Endometrium (tissue), 2 donors: ENCODE results near the gene CDRT4.
A peak's percentile ranks its signal among the peaks of the same experiment; 100 is the strongest.

Source experiments
- FAIRE-seq: peaks from 2 replicates; lab custom pipeline; 2012; peaks lifted over from hg19 to GRCh38; lab: Jason Lieb, UNC
- donor health status: control.
- donor health status: control.

Gene CDRT4

DNA sequence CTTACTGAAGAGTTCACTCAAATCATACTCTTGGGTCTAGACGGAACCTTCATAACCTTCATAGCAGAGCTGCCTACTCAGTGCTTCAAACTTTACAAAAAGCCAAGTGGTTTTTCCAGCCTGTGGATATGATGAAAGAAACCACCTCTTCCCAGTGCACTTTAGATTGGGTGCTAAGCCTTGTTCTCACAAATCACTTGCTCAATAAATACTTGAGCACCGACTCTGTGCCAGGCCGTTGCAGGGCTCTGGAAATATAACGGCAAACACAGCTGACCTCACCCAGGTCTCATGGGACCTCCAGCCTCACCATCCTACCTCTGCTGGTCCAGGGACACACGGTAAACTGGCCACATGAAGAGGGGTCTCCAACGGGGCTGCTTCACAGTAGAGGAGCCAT is 35.7 kb downstream of the CDRT4 start:
- no peak for FAIRE-seq

DNA sequence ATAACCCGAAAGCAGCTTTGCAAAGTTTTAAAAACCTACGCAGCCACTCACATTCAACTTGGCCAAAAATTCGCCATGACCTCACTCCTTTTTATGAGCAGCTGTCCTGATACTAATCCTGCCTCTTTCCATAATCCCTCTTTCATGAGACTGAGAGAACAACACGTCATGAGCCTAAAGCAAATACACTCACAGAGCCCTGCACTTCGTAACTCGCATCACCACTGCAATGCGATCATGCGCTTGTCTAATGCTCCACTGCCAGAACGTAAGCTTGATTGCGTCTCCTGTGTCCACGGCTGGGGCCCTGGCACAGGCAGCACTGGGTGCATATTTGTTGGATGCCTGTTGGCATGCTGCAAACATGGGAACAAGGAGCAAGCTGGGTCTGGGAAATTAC is 36.2 kb downstream of the CDRT4 start:
- no peak for FAIRE-seq

DNA sequence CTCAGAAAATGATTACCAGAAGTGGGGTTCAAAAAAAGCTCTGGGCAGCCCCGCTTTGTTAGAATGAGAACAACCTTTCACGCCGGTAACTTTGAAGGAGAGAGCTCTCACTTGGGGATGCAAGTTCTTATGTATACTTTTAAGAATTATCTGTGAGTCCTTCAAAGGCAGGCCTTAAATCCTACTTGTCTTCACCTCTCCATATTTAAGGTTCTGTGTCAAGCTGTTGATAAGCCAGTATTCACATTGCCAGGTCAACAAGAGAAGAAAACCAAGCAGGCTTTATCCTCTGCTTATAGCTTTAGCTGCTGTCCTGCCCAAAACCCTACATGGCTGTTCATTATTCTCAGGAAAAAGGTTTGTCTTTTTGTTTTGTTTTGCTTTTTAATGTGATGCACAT is 42.9 kb downstream of the CDRT4 start:
- FAIRE-seq = no peak

DNA sequence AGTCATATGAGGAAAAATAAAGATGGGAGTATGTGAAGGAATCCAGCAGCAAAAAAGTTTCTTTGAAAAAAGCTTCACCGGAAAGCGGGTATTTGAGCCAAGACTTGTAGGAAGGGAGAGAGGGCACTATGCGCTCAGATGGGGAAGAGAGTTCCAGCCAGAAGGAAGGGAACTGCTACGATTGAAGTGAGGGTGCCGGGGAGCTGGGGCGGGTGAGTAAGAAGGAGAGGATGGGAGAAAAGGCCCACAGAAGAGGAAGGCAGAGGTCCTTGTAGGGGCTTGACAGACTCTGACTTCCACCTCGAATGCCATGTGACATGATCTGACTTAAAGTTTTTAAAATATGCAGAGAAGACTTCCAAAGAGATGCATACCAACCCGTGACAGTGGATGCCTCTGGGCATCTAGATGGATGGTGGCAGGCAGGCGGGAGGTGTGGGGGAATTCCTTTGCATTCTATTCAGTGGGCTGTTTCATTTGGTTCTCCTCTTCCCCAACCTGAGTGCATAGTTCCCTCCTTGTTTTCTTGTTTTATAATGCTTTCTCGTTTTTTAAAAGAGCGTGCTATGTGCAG is 44.9 kb downstream of the CDRT4 start:
- no peak for FAIRE-seq

DNA sequence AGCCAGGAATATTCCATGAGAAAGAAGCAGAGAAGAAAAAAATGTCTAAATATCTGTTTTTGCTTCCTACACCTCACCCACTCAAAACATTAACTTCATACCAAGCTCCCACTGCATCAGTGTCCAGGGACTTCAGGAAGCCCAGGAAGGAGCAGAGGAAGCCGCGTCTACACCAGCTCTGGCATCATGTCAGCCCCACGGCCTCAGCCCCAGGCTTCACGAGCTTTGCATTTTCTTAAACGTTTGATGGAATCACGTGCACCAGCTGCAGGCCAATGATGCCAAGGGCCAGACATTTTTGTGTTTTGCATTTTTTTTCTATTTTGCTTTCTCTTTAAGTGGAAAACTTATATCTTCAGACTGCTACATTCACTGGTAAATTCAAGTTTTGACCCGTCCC is 48.6 kb downstream of the CDRT4 start:
- no peak for FAIRE-seq

DNA sequence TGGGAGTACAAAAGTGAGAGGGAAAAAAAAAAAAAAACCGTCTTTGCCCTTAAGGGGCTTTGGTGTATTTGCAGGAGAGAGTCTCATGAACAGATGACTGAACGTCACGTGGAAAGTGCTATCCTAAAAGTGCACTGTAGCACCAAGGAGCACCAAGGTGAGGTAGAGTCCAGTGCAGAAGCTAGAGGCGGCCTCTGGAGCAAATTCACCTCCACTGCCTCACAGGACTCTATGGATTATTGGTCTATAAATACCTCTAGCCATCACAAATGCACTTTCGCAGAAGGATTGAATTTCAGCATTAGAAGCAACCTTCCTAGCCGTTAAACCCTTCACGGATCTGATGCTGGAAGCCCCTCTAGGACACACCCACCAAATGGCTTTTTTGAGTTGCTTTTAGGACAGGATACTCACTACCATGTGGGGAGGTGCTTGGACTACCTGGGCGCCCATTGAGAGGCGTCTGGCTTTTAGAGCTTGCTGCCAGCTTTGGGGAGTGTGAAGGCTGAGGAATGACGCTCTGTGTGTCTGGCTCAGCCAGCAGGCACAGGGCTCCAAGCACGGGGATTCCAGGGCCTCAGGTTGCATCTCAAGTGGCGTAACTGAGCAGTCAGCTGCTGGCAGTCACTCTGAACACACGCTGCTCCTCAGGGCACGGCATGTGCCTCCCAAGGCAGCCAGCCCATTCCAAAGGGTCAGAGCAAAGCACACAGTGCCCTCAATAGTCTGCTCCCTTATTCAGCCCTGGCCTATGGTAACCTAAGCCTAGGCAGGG is 52.7 kb downstream of the CDRT4 start:
- FAIRE-seq = no peak

DNA sequence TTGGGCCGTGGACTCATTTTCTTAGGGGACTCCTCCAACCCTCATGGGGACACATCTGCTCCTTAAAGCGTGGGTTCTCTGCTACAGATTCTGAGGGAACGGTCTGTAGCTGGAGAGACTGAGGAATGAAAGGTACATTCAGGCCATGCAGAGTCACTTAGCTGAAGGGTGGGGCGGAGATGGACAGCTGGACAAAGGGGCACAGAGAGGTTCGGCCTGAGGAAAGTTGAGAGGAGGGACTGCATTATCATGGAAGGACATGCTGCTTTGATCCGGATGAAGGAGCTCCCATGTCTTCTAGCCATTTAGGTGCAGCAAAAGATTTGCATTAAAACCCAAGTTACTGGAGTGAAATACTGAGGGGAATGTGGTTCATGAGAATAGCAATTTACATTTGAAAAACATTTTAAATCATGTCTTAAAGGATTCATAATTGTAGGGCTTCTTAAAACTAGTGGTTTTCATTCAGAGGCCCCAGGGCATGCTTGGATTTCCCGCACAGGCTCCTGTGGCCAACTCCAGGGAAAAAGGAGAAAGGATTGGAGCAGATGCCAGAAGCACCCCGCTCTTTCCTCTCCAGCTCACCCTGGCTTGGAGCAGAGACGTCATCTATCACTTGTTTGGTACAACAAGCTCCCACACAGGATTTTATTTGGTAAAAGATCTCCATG is 54.2 kb downstream of the CDRT4 start:
- FAIRE-seq = no peak

DNA sequence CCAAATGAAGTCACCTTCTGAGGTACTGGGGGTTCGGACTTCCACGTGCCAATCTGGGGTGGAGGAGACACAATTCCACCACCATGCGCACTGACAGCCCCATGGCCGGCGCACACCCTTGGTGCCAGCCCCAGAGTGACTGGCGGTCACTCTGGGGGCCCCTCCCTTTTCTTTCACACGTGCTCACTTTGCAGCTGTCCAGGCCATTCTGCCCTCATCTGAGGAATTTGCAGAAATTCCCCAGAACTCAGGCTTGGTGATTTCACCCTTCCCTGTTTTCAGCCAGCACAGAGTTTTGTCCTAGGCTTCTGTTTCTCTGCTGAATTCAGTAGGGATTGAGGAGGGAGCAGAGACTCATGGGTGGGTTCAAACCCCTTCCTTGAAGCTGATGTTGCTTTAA is 54.8 kb downstream of the CDRT4 start:
- FAIRE-seq = no peak

DNA sequence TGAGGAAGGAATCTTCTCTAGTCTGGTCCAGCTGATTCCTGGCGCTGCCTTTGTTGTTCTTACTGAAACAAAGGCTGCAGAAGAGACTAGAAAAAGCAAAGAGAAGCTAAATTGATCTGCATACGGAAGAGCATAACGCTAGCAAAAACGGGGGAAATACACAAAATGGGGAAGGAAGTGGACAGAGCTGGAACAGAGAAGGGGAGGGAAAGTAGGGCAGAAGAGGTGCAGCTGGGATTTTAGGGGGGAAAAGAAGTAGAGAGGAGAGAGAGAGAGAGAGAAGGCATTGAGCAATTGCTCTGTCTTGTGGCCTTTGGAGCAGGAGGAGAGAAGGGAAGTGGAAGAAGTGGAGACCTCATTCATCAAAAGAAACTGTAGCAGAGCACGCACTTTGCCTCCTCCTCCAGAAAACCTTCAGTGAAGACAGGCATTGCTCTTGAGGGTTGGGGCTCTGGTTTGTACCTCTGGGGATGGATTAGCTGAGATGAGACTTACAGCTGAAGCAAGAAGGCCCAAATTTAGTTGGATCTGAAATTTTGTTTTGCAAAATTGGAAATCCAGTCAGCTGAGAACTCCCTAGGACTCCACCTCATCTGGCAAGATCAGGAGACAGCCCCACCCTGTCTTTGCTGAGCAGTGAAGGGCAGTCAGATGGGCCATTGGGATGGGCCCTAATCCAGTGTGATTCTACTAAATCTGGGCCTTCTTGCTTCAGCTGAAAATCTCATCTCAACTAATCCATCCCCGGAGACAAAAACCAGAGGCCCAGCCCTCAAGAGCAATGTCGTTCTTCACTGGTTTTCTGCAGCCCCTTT is 55.8 kb downstream of the CDRT4 start:
- no peak for FAIRE-seq

DNA sequence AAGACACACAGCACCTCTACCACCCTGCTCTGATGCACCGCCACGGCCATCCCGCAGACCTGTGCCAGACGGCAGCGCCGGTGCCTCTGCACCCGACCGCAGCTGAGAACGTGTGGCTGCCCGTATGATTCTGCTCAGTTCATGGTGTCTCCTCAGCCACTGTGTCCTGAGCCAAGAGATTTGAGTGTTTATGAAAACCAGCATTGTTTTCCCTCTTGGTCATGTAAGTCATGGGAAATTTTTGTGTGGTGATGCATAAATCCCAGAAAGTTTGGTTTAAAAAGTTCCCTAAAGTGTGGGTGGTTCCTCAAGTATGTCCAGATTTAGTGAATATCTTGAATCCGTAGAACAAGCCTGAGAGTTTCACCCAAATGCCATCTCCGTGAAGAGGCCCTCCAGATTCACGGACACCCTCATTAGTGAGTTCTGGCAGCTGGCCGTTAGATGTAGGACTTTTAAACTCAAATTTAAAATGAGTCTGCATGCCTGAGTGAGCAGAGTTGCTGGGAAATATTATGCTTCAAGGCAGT is 57.6 kb downstream of the CDRT4 start:
- FAIRE-seq = peak; percentile 77

DNA sequence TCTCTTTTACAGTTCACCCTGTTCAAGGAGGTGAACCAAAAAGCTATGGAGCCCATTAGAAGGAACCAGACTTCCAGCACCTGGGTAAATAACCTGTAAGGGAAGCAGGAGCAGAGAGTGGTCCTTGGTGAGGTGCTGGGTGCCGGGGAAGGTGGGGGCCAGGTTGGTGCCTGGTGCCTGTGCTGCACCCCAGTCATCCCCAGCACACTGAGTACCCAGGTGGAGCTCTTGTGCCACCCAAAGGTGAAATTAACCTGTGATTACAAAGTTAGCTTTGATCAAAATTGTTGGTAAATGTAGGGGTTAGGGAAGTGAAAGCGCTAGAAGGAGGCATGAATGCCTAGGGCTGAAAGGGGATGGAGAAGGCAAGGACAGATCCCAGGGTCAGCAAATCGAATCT is 58.6 kb downstream of the CDRT4 start:
- no peak for FAIRE-seq

DNA sequence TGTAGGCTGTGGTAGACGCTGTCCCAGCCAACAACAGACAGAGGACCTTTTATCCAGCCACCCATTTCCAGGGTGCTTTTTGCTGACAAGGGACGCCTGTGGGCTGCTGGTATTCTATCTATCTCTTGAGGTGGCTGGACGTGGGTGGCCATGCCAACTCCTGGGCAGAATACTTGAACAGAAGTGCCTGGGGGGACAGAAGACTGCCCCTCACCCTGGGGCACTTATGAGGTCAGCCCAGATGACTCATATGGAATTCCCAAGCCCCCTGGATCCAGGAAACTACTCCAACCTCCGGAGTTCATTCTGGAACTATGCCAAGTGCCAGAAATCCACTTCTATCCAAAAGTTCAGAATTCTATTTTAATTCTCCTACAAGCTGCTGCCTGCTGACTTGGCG is 61.3 kb downstream of the CDRT4 start:
- FAIRE-seq = no peak

DNA sequence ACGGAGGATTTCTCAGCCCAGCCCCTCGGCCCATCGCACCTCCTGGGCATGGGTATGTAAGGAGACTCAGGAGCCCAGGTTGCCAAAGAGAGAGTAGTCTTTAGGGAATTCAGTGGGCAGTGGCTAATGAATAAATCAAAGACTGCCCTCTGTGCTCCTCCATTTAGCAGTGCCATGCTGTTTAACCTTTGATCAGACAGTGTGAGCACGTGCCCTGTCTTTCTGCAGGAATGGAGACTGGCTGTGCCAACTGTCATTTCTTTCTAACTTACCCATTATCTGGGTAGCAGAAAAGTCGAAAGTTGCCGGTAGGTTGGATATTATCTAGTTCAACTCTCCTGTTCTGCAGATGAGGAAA is 62.4 kb downstream of the CDRT4 start:
- FAIRE-seq = no peak

DNA sequence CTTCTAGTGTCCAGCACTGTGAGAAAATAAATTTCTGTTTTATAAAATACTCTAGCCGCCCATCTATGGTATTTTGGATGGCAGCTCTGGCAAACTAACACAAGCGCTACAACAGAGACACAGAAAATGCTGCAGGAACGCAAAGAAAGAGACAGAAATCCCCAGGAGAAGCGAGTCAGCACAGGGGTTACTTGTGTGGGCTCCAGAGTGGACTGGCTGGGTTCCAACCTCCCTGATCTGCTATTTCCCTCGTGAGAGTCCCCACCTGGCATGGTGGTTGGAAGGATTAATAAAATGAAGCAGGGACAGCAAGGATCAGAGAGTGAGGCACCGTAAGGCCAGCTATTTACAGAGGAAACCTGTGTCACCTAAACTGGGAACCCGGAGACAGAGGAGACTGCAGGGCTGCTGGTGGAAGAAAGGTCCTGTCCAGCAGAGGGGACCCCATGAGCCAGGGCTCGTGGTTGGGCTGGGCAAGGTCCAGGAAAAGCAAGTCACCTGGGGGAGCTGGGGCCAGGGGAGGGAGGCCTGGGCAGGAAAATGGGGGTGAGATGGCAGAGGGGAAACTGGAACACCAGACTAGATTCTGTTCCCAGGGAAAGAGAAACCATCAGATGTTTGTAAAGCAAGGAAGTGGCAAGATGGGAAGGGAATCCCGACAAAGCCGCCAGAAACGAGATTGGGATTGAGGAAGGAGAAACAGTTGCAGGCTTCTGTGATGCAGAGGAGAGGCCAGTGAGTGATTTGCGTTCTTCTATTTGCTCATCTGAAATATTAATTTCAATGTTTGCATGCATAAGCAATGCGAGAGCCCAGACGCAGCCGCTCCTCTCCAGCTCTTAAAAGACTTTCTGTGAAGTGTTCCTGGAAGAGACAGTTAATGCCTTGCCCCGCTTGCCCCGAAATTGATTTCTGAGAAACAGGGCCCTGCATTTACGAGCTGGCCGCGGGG is 63.0 kb downstream of the CDRT4 start:
- no peak for FAIRE-seq

DNA sequence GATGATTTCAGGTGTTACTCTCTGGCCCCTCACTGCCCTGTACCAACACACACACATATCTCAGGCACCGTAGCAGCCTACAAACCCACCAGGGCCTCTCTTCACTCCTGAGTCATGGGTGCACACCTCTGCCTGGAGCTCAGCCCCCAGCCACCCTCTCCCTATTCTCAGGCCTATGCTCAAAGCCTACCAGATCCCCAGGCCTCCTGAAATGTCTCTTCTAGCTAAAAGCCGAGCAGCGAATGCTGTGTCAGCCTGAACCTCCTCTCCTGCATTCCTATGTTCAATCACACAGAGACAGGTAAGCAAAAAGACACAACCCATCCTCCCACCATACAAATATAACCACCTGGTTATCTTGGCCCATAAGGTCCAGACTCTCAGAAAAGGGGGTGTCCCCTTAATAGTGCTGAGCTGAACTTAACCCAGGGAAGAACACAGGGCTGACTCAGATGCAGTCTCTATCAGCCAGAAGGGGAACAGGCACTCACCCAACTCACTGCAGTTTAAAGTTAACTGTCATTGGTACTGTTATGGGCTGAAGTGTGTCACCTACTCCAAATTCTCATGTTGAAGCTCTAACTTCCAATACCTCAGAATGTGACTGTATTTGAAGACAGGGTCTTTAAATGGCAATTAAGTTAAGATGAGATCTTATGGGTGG is 64.0 kb downstream of the CDRT4 start:
- no peak for FAIRE-seq

DNA sequence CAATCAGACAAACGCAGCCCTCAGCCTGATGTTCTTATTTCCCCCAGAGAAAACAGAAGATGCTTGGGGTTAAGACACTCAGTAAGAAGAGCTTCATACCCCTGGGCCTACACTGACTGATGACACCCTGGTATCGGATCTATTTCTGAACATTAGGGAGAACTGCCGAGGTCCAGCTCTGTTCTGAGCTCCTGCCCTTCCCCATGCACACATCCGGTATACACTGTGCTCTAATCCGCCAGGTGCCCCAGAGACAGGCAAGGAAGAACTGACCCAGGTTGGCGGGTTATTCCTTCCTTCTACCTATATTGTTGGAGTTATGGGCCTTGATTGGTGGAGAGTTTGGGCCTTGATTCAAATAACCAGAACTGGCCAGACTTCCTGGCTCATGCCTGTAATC is 68.0 kb downstream of the CDRT4 start:
- no peak for FAIRE-seq

DNA sequence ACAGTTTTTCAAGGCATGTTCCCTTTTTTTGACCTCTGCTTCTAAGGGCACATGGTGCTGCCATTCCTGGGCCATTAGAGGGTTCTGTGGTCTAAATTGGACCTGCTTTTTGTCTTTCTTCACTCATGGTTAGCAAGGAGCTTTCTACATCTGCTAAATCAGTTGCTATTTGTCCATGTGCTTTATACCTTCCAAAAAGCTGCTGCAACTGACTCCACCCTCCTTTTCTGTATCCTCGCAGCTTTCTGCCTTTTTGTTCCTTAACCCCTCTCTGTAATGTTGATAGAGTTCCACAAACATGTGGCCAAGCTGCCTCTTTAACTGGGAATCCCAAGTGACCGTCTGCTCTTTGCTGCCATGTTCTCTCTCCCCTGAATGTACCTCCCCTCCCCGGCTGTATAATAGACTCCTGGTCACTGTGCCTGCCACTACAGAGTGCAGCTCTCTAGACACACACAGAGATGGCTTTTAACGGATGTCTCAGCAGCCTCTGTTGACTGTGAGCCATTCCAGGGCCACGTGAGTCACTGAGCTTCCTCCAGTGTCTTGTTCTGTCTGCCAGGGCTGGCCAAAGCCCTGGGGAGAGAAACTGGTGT is 68.6 kb downstream of the CDRT4 start:
- FAIRE-seq = no peak

DNA sequence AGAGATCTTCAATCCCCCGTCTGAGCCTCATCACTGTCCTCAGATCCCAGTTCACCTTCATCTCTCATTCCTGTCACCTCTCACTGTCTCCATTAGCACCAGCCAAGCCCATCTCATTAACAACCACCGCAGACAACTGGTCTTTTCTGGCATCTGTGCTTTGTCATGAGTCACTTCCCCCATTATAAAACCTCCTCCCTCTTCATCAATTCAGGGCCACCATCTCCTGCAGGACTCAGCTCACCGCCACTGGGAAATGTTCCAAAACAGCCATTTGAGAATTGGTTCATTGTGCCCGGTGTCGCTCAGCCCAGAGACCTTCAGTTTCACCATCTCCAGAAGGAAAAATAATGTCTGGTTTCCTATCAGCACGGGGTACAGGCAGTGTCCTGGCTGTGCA is 69.1 kb downstream of the CDRT4 start:
- FAIRE-seq = no peak

DNA sequence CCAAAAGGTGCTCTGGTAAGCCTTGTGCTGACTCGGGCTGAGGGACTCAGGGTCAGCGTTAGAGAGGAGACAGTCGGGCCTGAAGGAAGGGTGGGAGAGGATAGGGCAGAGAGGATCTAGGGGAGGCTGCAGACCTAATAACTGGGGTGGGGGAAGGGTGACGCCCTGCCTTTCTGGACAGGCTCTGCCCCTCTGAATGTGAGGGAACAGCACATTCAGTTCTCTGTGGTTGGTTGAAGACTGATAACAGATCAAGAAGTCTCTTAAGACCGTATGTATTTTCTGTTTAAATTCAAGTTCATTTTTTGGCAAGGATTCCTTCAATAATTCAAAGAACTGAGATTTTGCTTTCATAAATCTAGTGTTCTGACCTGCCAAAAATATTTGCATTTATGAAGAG is 69.8 kb downstream of the CDRT4 start:
- FAIRE-seq = no peak

DNA sequence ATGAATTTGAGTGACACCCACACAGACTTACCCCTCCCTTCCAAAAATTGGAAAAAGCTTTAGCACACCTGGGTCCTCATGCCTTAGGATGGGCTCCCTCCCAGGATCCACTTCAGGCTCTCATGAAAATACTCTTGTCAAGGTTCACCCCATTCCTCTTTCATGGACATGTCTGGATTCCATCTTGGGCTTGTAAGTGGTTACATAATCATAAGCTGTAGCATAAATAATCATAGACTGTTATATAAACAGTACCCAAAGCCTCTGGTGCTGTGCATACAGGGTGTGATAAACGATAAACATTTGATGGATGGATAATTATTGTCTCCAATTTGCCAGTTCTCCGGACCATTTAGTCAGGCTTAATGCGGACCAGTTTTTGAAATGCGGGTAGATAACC is 72.3 kb downstream of the CDRT4 start:
- FAIRE-seq = no peak

DNA sequence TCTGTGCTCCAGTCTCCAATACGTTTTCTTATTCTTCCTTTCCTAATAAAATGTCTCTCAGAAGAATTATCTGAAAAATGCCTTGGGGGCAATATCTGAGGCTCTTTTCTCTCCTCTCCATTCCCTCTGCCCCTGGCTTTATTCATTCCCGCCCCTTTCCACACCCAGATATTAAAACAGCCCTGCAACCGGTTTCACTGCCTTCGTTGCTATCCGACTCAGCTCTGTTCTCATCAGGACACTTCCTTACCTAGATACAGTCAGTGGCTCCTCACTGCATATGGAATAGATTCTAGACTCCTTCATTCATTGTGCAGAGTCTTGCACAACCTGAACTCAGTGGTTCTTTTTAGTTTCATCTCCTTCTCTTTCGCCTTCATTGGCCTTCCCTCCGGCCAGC is 74.0 kb downstream of the CDRT4 start:
- FAIRE-seq = no peak
